MM.1S (cell line): ENCODE results near the gene ABCA1.

Source experiments
- DNase-seq: peaks from one replicate; pipeline ENCODE4 v3.0.0-alpha.2; 2015
- H2AFZ ChIP-seq: fragments of 300-600 bp; sonication (generic); 2 replicates; pipeline ENCODE4 v1.6.0; 2016; ENCODE audit warnings: antibody characterized with exemption, low read length
- H3F3A ChIP-seq: fragments of 300-600 bp; sonication (generic); 2 replicates; pipeline ENCODE4 v1.6.1; 2016; ENCODE audit warnings: mild to moderate bottlenecking, antibody characterized with exemption, low read length, moderate library complexity, mixed read lengths; ENCODE audit not compliant: insufficient read depth
- H3K27ac ChIP-seq: fragments of 300-600 bp; sonication (generic); 2 replicates; pipeline ENCODE4 v1.5.1; 2016; ENCODE audit warnings: mild to moderate bottlenecking, low read length
- H3K27me3 ChIP-seq: fragments of 300-600 bp; sonication (generic); replicated peaks from 2 replicates; pipeline ENCODE4 v1.6.0; 2016; ENCODE audit warnings: low read length; ENCODE audit not compliant: insufficient read depth
- H3K36me3 ChIP-seq: fragments of 300-600 bp; sonication (generic); replicated peaks from 2 replicates; pipeline ENCODE4 v1.6.1; 2016; ENCODE audit warnings: mild to moderate bottlenecking, low read length, mixed read lengths; ENCODE audit not compliant: insufficient read depth
- H3K4me1 ChIP-seq: fragments of 300-600 bp; sonication (generic); 2 replicates; pipeline ENCODE4 v1.6.1; 2016; ENCODE audit warnings: low read length, mixed read lengths
- H3K4me2 ChIP-seq: fragments of 300-600 bp; sonication (generic); 2 replicates; pipeline ENCODE4 v1.6.0; 2016; ENCODE audit warnings: low read depth, low read length
- H3K4me3 ChIP-seq: fragments of 300-600 bp; sonication (generic); 2 replicates; pipeline ENCODE4 v1.5.1; 2016; ENCODE audit warnings: low read length, mixed read lengths
- H3K79me2 ChIP-seq: fragments of 300-600 bp; sonication (generic); 2 replicates; pipeline ENCODE4 v1.6.1; 2016; ENCODE audit warnings: mixed run types, low read length, mixed read lengths
- H3K9ac ChIP-seq: fragments of 300-600 bp; sonication (generic); 2 replicates; pipeline ENCODE4 v1.6.1; 2016; ENCODE audit warnings: low read length, mixed read lengths
- H3K9me2 ChIP-seq: fragments of 300-600 bp; sonication (generic); replicated peaks from 2 replicates; pipeline ENCODE4 v1.6.1; 2016; ENCODE audit warnings: mild to moderate bottlenecking, low read length, mixed read lengths; ENCODE audit not compliant: insufficient read depth
- H3K9me3 ChIP-seq: fragments of 300-600 bp; sonication (generic); replicated peaks from 2 replicates; pipeline ENCODE4 v1.6.1; 2016; ENCODE audit warnings: mild to moderate bottlenecking, low read length, mixed read lengths; ENCODE audit not compliant: insufficient read depth
- H4K20me1 ChIP-seq: fragments of 300-600 bp; sonication (generic); 2 replicates; pipeline ENCODE4 v1.6.1; 2016; ENCODE audit warnings: mild to moderate bottlenecking, low read length, moderate library complexity, mixed read lengths; ENCODE audit not compliant: insufficient read depth
- EZH2 ChIP-seq: fragments of 300-600 bp; sonication (generic); optimal IDR thresholded peaks from 2 replicates; pipeline ENCODE3; 2017; ENCODE audit warnings: low read depth, mild to moderate bottlenecking, antibody characterized with exemption, low read length, mixed read lengths
- EZH2phosphoT487 ChIP-seq: fragments of 300-600 bp; sonication (generic); IDR thresholded peaks from 2 replicates; pipeline ENCODE4 v1.6.1; 2018; ENCODE audit warnings: antibody characterized with exemption, low read length
- TF ChIP-seq, protein P1 (sequence below): fragments of 300-600 bp; sonication (generic); IDR thresholded peaks from 2 replicates; pipeline ENCODE4 v1.5.1; 2016; ENCODE audit warnings: antibody characterized with exemption, low read length, mixed read lengths

Gene ABCA1

GRCh38 chr9:104879555-104880309 lies 48.2 kb downstream of the ABCA1 start:
- no peaks in the 10 kb centered on the region for H3K4me1 ChIP-seq
- DNase-seq = no peak

DNA sequence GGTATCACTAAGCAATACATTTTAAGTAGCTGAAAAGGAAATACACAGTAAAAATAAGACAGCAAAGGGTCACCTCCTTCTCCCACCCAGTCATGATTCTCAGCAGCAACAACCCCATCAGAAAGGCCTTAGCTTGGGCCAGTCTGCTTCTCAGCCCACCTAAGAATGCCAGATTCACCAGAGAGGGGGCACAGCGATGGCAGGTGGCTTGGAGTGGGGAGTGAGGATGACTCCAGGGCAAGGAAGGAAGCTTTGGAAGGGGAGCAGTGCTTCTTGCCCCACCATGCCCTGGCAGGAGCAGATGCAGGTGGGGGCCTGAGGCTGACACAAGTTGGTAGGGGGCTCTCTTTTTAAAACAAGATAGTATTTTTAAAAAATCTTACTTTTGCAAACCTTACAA lies 51.4 kb downstream of the ABCA1 start:
- Histone ChIP-seq H3K79me2 (no peaks in the 10 kb centered on the region), H4K20me1 (no peaks in the 10 kb centered on the region), H3K4me3 (no peak overlapping the region), H3K9ac (no peak overlapping the region), H3K9me2 (no peaks in the 10 kb centered on the region), H3K27me3 (no peaks in the 10 kb centered on the region), H2AFZ (no peak overlapping the region), H3F3A (no peaks in the 10 kb centered on the region), H3K9me3 (no peaks in the 10 kb centered on the region), H3K36me3 (no peaks in the 10 kb centered on the region), H3K4me2 (no peak overlapping the region), H3K27ac (no peak overlapping the region), H3K4me1 (no peaks in the 10 kb centered on the region)
- no peak for DNase-seq
- TF ChIP-seq EZH2 (no peak), EZH2phosphoT487 (no peak)
- TF ChIP-seq, protein P1, sequence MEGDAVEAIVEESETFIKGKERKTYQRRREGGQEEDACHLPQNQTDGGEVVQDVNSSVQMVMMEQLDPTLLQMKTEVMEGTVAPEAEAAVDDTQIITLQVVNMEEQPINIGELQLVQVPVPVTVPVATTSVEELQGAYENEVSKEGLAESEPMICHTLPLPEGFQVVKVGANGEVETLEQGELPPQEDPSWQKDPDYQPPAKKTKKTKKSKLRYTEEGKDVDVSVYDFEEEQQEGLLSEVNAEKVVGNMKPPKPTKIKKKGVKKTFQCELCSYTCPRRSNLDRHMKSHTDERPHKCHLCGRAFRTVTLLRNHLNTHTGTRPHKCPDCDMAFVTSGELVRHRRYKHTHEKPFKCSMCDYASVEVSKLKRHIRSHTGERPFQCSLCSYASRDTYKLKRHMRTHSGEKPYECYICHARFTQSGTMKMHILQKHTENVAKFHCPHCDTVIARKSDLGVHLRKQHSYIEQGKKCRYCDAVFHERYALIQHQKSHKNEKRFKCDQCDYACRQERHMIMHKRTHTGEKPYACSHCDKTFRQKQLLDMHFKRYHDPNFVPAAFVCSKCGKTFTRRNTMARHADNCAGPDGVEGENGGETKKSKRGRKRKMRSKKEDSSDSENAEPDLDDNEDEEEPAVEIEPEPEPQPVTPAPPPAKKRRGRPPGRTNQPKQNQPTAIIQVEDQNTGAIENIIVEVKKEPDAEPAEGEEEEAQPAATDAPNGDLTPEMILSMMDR = no peak

More at GRCh38 chr9:104879555-104880309, 48.2 kb downstream of the ABCA1 start:
- Histone ChIP-seq H3K27ac (no peak overlapping the region), H2AFZ (no peak overlapping the region), H3K36me3 (no peaks in the 10 kb centered on the region), H4K20me1 (no peaks in the 10 kb centered on the region), H3K4me2 (no peak overlapping the region), H3K9me2 (no peaks in the 10 kb centered on the region), H3K79me2 (no peaks in the 10 kb centered on the region), H3F3A (no peaks in the 10 kb centered on the region), H3K27me3 (no peaks in the 10 kb centered on the region), H3K9me3 (no peaks in the 10 kb centered on the region), H3K9ac (no peak overlapping the region), H3K4me3 (no peak overlapping the region)
- no peak for TF ChIP-seq EZH2
- TF ChIP-seq, protein P1 = no peak
- TF ChIP-seq EZH2phosphoT487 = no peak

DNA sequence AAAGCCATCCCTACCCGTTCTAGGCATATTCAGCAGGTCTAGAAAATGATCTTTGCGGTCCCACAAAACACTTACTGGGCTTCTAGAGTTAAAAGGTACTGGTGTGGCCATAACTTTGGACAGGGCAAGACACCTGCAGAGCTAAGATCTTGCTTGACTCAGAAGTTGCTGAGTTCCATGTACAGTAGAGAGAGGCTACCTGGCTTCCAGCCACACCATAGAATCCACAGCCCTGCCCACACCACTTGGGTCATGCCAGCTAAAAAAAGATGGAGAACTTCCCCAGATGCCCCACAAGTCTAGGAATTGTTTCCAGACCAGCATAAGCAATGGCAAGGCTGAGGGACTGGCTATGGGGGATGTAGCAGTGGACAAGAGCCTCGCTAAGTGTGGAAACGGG lies 52.1 kb downstream of the ABCA1 start:
- Histone ChIP-seq H3K4me3 (no peak overlapping the region), H3K9ac (no peak overlapping the region), H3K4me1 (no peaks in the 10 kb centered on the region), H2AFZ (no peak overlapping the region), H4K20me1 (no peaks in the 10 kb centered on the region), H3K27ac (no peak overlapping the region), H3K27me3 (no peaks in the 10 kb centered on the region), H3K4me2 (no peak overlapping the region), H3K36me3 (no peaks in the 10 kb centered on the region), H3K79me2 (no peaks in the 10 kb centered on the region), H3K9me3 (no peaks in the 10 kb centered on the region), H3K9me2 (no peaks in the 10 kb centered on the region), H3F3A (no peaks in the 10 kb centered on the region)
- no peak for DNase-seq
- no peak for TF ChIP-seq EZH2phosphoT487
- TF ChIP-seq, protein P1 = no peak
- TF ChIP-seq EZH2 = no peak
